Endothelial cell (in vitro differentiated cells): ENCODE data around the gene RASA3. TPM values are rescaled to one million over a fixed set of nuclear protein-coding genes. Genes with fewer than 3 reads are reported as not detected.

Experiments used
- DNase-seq: peaks from one replicate; pipeline ENCODE4 v3.0.0; 2021; ENCODE audit warnings: low spot score
- H3K27ac Mint-ChIP-seq: one replicate; pipeline ENCODE4 v1.8.0; 2021; ENCODE audit warnings: mixed read lengths, inconsistent platforms; ENCODE audit not compliant: unreplicated experiment
- H3K27me3 Mint-ChIP-seq: one replicate; pipeline ENCODE4 v1.8.0; 2021; ENCODE audit warnings: mild to moderate bottlenecking, moderate library complexity, mixed read lengths, inconsistent platforms; ENCODE audit not compliant: unreplicated experiment
- H3K36me3 Mint-ChIP-seq: one replicate; pipeline ENCODE4 v1.8.0; 2021; ENCODE audit warnings: mild to moderate bottlenecking, low read depth, mixed read lengths, inconsistent platforms; ENCODE audit not compliant: unreplicated experiment
- H3K4me1 Mint-ChIP-seq: one replicate; pipeline ENCODE4 v1.8.0; 2021; ENCODE audit warnings: mild to moderate bottlenecking, mixed read lengths, inconsistent platforms; ENCODE audit not compliant: unreplicated experiment
- H3K4me3 Mint-ChIP-seq: one replicate; pipeline ENCODE4 v1.8.0; 2021; ENCODE audit warnings: mild to moderate bottlenecking, mixed read lengths, inconsistent platforms; ENCODE audit not compliant: unreplicated experiment
- H3K9me3 Mint-ChIP-seq: one replicate; pipeline ENCODE4 v1.8.0; 2021; ENCODE audit warnings: mixed read lengths, inconsistent platforms; ENCODE audit not compliant: unreplicated experiment
- CTCF ChIP-seq: fragments of 200-600 bp; sonication (generic); IDR thresholded peaks from one replicate; pipeline ENCODE4 v1.5.0; 2021; ENCODE audit warnings: antibody characterized with exemption; ENCODE audit not compliant: unreplicated experiment
- total RNA-seq: library from RNA; stranded (reverse); fragmentation: NEBNext Ultra II Directional; extraction: Animal tissue kit (Norgen Biotek cat#: 25700); gene quantifications from one replicate; pipeline ENCODE4 v1.2.1, GENCODE V29; 2021; ENCODE audit not compliant: unreplicated experiment

Gene RASA3
- total RNA-seq, 1 donor from 2014 or later = 34.0 TPM

GRCh38 chr13:114146173-114146572 lies 13.8 kb upstream of the RASA3 start:
- Mint-ChIP-seq H3K27ac (no peak overlapping the region), H3K9me3 (no peaks in the 10 kb centered on the region)
- TF ChIP-seq CTCF = no peak

GRCh38 chr13:114145722-114146121 lies 13.3 kb upstream of the RASA3 start:
- peaks cover 10% of the 10 kb centered on the region for H3K4me1 Mint-ChIP-seq
- DNase-seq = no peak
- H3K9me3 Mint-ChIP-seq = no peaks in the 10 kb centered on the region
- no peak overlapping the region for H3K27ac Mint-ChIP-seq
- H3K4me3 Mint-ChIP-seq = no peak overlapping the region
- no peak for TF ChIP-seq CTCF
- no peaks in the 10 kb centered on the region for H3K36me3 Mint-ChIP-seq
- H3K27me3 Mint-ChIP-seq = peaks cover 1% of the 10 kb centered on the region

More at GRCh38 chr13:114146173-114146572, 13.8 kb upstream of the RASA3 start:
- DNase-seq = no peak
- Mint-ChIP-seq H3K4me3 (no peak overlapping the region), H3K27me3 (peaks cover 1% of the 10 kb centered on the region), H3K36me3 (no peaks in the 10 kb centered on the region), H3K4me1 (peaks cover 10% of the 10 kb centered on the region)

GRCh38 chr13:114145256-114145655 lies 12.8 kb upstream of the RASA3 start:
- no peak for TF ChIP-seq CTCF
- peaks cover 1% of the 10 kb centered on the region for H3K27me3 Mint-ChIP-seq

GRCh38 chr13:114144606-114145244 lies 12.3 kb upstream of the RASA3 start:
- H3K27me3 Mint-ChIP-seq = no peaks in the 10 kb centered on the region
- H3K27ac Mint-ChIP-seq = no peak overlapping the region
- H3K4me1 Mint-ChIP-seq = peaks cover 10% of the 10 kb centered on the region
- no peak for TF ChIP-seq CTCF
- H3K9me3 Mint-ChIP-seq = no peaks in the 10 kb centered on the region
- H3K36me3 Mint-ChIP-seq = no peaks in the 10 kb centered on the region
- no peak for DNase-seq
- no peak overlapping the region for H3K4me3 Mint-ChIP-seq

More at GRCh38 chr13:114145256-114145655, 12.8 kb upstream of the RASA3 start:
- H3K27ac Mint-ChIP-seq = no peak overlapping the region
- no peaks in the 10 kb centered on the region for H3K36me3 Mint-ChIP-seq
- H3K4me1 Mint-ChIP-seq = peaks cover 10% of the 10 kb centered on the region
- no peak for DNase-seq
- no peak overlapping the region for H3K4me3 Mint-ChIP-seq
- no peaks in the 10 kb centered on the region for H3K9me3 Mint-ChIP-seq

GRCh38 chr13:114143806-114144605 lies 11.6 kb upstream of the RASA3 start:
- Mint-ChIP-seq H3K27ac (no peak overlapping the region), H3K36me3 (no peaks in the 10 kb centered on the region), H3K9me3 (no peaks in the 10 kb centered on the region), H3K27me3 (no peaks in the 10 kb centered on the region), H3K4me1 (peaks cover 10% of the 10 kb centered on the region), H3K4me3 (no peak overlapping the region)
- TF ChIP-seq CTCF = no peak
- peak; percentile 57 for DNase-seq
